H9 (cell line): Measurements from ENCODE around the gene FAM110A. TPM values are rescaled to one million over a fixed set of nuclear protein-coding genes. Genes with fewer than 3 reads are reported as not detected.

Source experiments
- DNase-seq: peaks from one replicate; pipeline ENCODE4 v3.0.0-alpha.2; 2017
- H2AFZ ChIP-seq: one replicate; pipeline ENCODE4 v1.6.1; 2013; ENCODE audit warnings: mild to moderate bottlenecking, low read length, control low read depth, moderate library complexity
- H2AK5ac ChIP-seq: 2 replicates; pipeline ENCODE4 v1.6.1; 2013; ENCODE audit warnings: low read length, control low read depth, mixed read lengths; ENCODE audit not compliant: insufficient read length
- H2BK120ac ChIP-seq: one replicate; pipeline ENCODE4 v1.6.1; 2013; ENCODE audit warnings: low read depth, mild to moderate bottlenecking, low read length, control low read depth, inconsistent platforms; ENCODE audit not compliant: poor library complexity, severe bottlenecking
- H2BK12ac ChIP-seq: 2 replicates; pipeline ENCODE4 v1.6.1; 2013; ENCODE audit warnings: low read length, control low read depth, mixed read lengths, low read depth; ENCODE audit not compliant: insufficient read length
- H2BK15ac ChIP-seq: 2 replicates; pipeline ENCODE4 v1.6.1; 2013; ENCODE audit warnings: low read depth, low read length, control low read depth
- H2BK20ac ChIP-seq: one replicate; pipeline ENCODE4 v1.6.1; 2013; ENCODE audit warnings: low read depth, mild to moderate bottlenecking, low read length, control low read depth, inconsistent platforms; ENCODE audit not compliant: poor library complexity, severe bottlenecking
- H2BK5ac ChIP-seq: 2 replicates; pipeline ENCODE4 v1.6.1; 2013; ENCODE audit warnings: low read length, control low read depth, mixed read lengths; ENCODE audit not compliant: insufficient read length
- H3K14ac ChIP-seq: 2 replicates; pipeline ENCODE4 v1.6.1; 2013; ENCODE audit warnings: low read length, control low read depth; ENCODE audit not compliant: insufficient read depth
- H3K18ac ChIP-seq: 2 replicates; pipeline ENCODE4 v1.6.1; 2013; ENCODE audit warnings: low read depth, mild to moderate bottlenecking, mixed read lengths, low read length, control low read depth; ENCODE audit not compliant: insufficient read length
- H3K23ac ChIP-seq: 2 replicates; pipeline ENCODE4 v1.6.1; 2013; ENCODE audit warnings: low read length, control low read depth, mixed read lengths, low read depth; ENCODE audit not compliant: insufficient read length
- H3K23me2 ChIP-seq: 2 replicates; pipeline ENCODE4 v1.6.1; 2013; ENCODE audit warnings: low read depth, mild to moderate bottlenecking, mixed read lengths, low read length, control low read depth; ENCODE audit not compliant: insufficient read length, poor library complexity, severe bottlenecking
- H3K27ac ChIP-seq: 2 replicates; pipeline ENCODE4 v1.5.1; 2013; ENCODE audit warnings: low read length, control low read depth, mixed read lengths, low read depth; ENCODE audit not compliant: insufficient read length
- H3K27me3 ChIP-seq: 2 replicates; pipeline ENCODE4 v1.6.1; 2013; ENCODE audit warnings: low read length, control low read depth, inconsistent platforms; ENCODE audit not compliant: insufficient read depth
- H3K4ac ChIP-seq: 2 replicates; pipeline ENCODE4 v1.6.1; 2013; ENCODE audit warnings: low read depth, mild to moderate bottlenecking, control low read depth, inconsistent platforms, low read length, moderate library complexity
- H3K4me1 ChIP-seq: 2 replicates; pipeline ENCODE4 v1.6.1; 2013; ENCODE audit warnings: low read length, control low read depth, inconsistent platforms; ENCODE audit not compliant: insufficient read depth
- H3K4me2 ChIP-seq: 2 replicates; pipeline ENCODE4 v1.6.1; 2013; ENCODE audit warnings: low read length, control low read depth, mixed read lengths; ENCODE audit not compliant: insufficient read length, insufficient read depth
- H3K56ac ChIP-seq: 2 replicates; pipeline ENCODE4 v1.6.1; 2013; ENCODE audit warnings: low read depth, mild to moderate bottlenecking, mixed read lengths, low read length, control low read depth; ENCODE audit not compliant: insufficient read length
- H3K79me1 ChIP-seq: 2 replicates; pipeline ENCODE4 v1.6.1; 2013; ENCODE audit warnings: low read depth, mild to moderate bottlenecking, moderate library complexity, low read length, control low read depth, inconsistent platforms; ENCODE audit not compliant: insufficient read depth, poor library complexity, severe bottlenecking
- H3K79me2 ChIP-seq: 2 replicates; pipeline ENCODE4 v1.6.1; 2013; ENCODE audit warnings: low read length, control low read depth, inconsistent platforms; ENCODE audit not compliant: insufficient read depth
- H3K9ac ChIP-seq: 2 replicates; pipeline ENCODE4 v1.6.1; 2013; ENCODE audit warnings: low read length, control low read depth, mixed read lengths; ENCODE audit not compliant: insufficient read length; ENCODE audit errors: extremely low read depth
- H3K9me3 ChIP-seq: one replicate; pipeline ENCODE4 v1.6.1; 2013; ENCODE audit warnings: low read depth, low read length, inconsistent platforms; ENCODE audit not compliant: control insufficient read depth
- H3T11ph ChIP-seq: one replicate; pipeline ENCODE4 v1.6.1; 2013; ENCODE audit warnings: mild to moderate bottlenecking, low read length, control low read depth, inconsistent platforms
- H4K20me1 ChIP-seq: one replicate; pipeline ENCODE4 v1.6.1; 2013; ENCODE audit not compliant: control insufficient read depth, insufficient read length, insufficient read depth
- H4K5ac ChIP-seq: 2 replicates; pipeline ENCODE4 v1.6.1; 2013; ENCODE audit warnings: low read depth, mild to moderate bottlenecking, mixed read lengths, low read length, control low read depth; ENCODE audit not compliant: insufficient read length
- H4K8ac ChIP-seq: replicated peaks from 2 replicates; pipeline ENCODE4 v1.6.1; 2013; ENCODE audit warnings: low read length, control low read depth, mixed read lengths, low read depth; ENCODE audit not compliant: insufficient read length
- H4K91ac ChIP-seq: 2 replicates; pipeline ENCODE4 v1.6.1; 2013; ENCODE audit warnings: low read depth, mild to moderate bottlenecking, moderate library complexity, mixed read lengths, low read length, control low read depth; ENCODE audit not compliant: insufficient read length
- H3K27ac Mint-ChIP-seq, 3 experiments: 2 replicates in 2 of 3; 3 replicates in 1 of 3; pipeline ENCODE4 v1.8.0; 2020 to 2021; ENCODE audit warnings: mixed read lengths in 3 of 3, mild to moderate bottlenecking in 1 of 3, moderate library complexity in 1 of 3
- H3K27me3 Mint-ChIP-seq: 2 replicates; pipeline ENCODE4 v1.8.0; 2021; ENCODE audit warnings: low read depth, mild to moderate bottlenecking, moderate library complexity, mixed read lengths
- H3K36me3 Mint-ChIP-seq, 3 experiments: 2 replicates in 2 of 3; 3 replicates in 1 of 3; pipeline ENCODE4 v1.8.0; 2020 to 2021; ENCODE audit warnings: low read depth in 3 of 3, mixed read lengths in 3 of 3; ENCODE audit not compliant: insufficient read depth in 1 of 3
- H3K4me1 Mint-ChIP-seq, 2 experiments: 2 replicates each; pipeline ENCODE4 v1.8.0; 2020; ENCODE audit warnings: mixed read lengths in 2 of 2
- H3K4me3 Mint-ChIP-seq, 2 experiments: 2 replicates in 1 of 2; 3 replicates in 1 of 2; pipeline ENCODE4 v1.8.0; 2020 to 2021; ENCODE audit warnings: mild to moderate bottlenecking in 2 of 2, mixed read lengths in 2 of 2, moderate library complexity in 1 of 2
- H3K9me3 Mint-ChIP-seq, 2 experiments: 2 replicates in 1 of 2; 3 replicates in 1 of 2; pipeline ENCODE4 v1.8.0; 2020; ENCODE audit warnings: mild to moderate bottlenecking in 2 of 2, mixed read lengths in 2 of 2, moderate library complexity in 1 of 2
- CTCF ChIP-seq: fragments of 200-600 bp; sonication (generic); conservative IDR thresholded peaks from 3 replicates; pipeline ENCODE4 v1.8.0; 2021; ENCODE audit warnings: antibody characterized with exemption, mild to moderate bottlenecking
- WGBS: extraction: QIAGEN DNeasy Blood & Tissue Kit; methylation state at CpG from one replicate; pipeline ENCODE4 v1.1.7; 2013; ENCODE audit warnings: missing lambda C conversion rate, low lambda C conversion rate, mixed read lengths; ENCODE audit not compliant: insufficient read length; ENCODE audit errors: extremely low coverage; 5-methylcytosine and 5-hydroxymethylcytosine counted together
- total RNA-seq: library from RNA; stranded (reverse); gene quantifications from 2 replicates; pipeline ENCODE4 v1.2.1, GENCODE V29; 2021

The FAM110A gene
- total RNA-seq, 1 experiment from 2014 or later: 10.3 TPM

GRCh38 chr20:879626-880025, 46.1 kb downstream of the FAM110A start:
- Histone ChIP-seq H3T11ph (no peak overlapping the region), H4K8ac (no peak overlapping the region), H3K27ac (no peak overlapping the region), H3K4me1 (no peaks in the 10 kb centered on the region), H3K4me2 (no peak overlapping the region), H2BK15ac (no peak overlapping the region), H2BK5ac (no peak overlapping the region), H3K23me2 (no peaks in the 10 kb centered on the region), H3K23ac (no peak overlapping the region), H4K91ac (no peak overlapping the region), H2BK20ac (no peak overlapping the region), H3K27me3 (no peaks in the 10 kb centered on the region), H4K5ac (no peak overlapping the region), H3K14ac (no peak overlapping the region), H2BK120ac (no peak overlapping the region), H2BK12ac (no peak overlapping the region), H3K79me1 (no peaks in the 10 kb centered on the region), H4K20me1 (no peaks in the 10 kb centered on the region), H3K79me2 (no peaks in the 10 kb centered on the region), H3K9me3 (no peaks in the 10 kb centered on the region), H3K9ac (no peak overlapping the region), H2AFZ (no peak overlapping the region), H2AK5ac (no peak overlapping the region), H3K18ac (no peak overlapping the region), H3K4ac (no peak overlapping the region), H3K56ac (no peak overlapping the region)
- H3K4me3 Mint-ChIP-seq: no peak overlapping the region
- H3K27ac Mint-ChIP-seq: no peak overlapping the region
- TF ChIP-seq CTCF: no peak
- H3K36me3 Mint-ChIP-seq: no peaks in the 10 kb centered on the region
- no peak for DNase-seq
- H3K9me3 Mint-ChIP-seq: no peaks in the 10 kb centered on the region; a peak in 1 of 5 replicates
- WGBS: no CpG with 5 or more reads among the region's 4 CpGs
- H3K4me1 Mint-ChIP-seq: no peaks in the 10 kb centered on the region
- peaks cover 17% of the 10 kb centered on the region; the same call in 1 of the 2 replicates for H3K27me3 Mint-ChIP-seq
